GOT3 (cell line): Measurements from ENCODE around the gene NAPB.

Source experiments
- DNase-seq: peaks from one replicate; lab custom pipeline; 2025; ENCODE audit warnings: mixed read lengths; lab: John Stamatoyannopoulos, UW

NAPB gene

GRCh38 chr20:23404196-23404595 is 17.1 kb downstream of the NAPB start:
- DNase-seq: no peak

- no peak for DNase-seq
These were observed 17.5 kb downstream of the NAPB start for GRCh38 chr20:23403751-23404150.

- no peak for DNase-seq
These were observed 20.2 kb downstream of the NAPB start for GRCh38 chr20:23401051-23401450.

GRCh38 chr20:23399568-23400241 is 21.6 kb downstream of the NAPB start:
- DNase-seq: no peak

- DNase-seq: no peak
These were observed 23.3 kb downstream of the NAPB start for GRCh38 chr20:23397961-23398360.

- no peak for DNase-seq
These were observed 24.2 kb downstream of the NAPB start for GRCh38 chr20:23396950-23397627.

GRCh38 chr20:23393996-23394775 is 27.1 kb downstream of the NAPB start:
- no peak for DNase-seq

GRCh38 chr20:23391707-23392310 is 29.5 kb downstream of the NAPB start:
- no peak for DNase-seq

- no peak for DNase-seq
These were observed 31.1 kb downstream of the NAPB start for GRCh38 chr20:23390091-23390774.

GRCh38 chr20:23387118-23387443 is 34.2 kb downstream of the NAPB start:
- no peak for DNase-seq

GRCh38 chr20:23386304-23387117 is 34.8 kb downstream of the NAPB start:
- no peak for DNase-seq

GRCh38 chr20:23381876-23382275 is 39.4 kb downstream of the NAPB start:
- no peak for DNase-seq

- no peak for DNase-seq
These were observed 41.5 kb downstream of the NAPB start for GRCh38 chr20:23379772-23380171.

- no peak for DNase-seq
These were observed 45.5 kb downstream of the NAPB start for GRCh38 chr20:23375827-23376226.

GRCh38 chr20:23374441-23374840 is 46.8 kb downstream of the NAPB start:
- no peak for DNase-seq

- DNase-seq: no peak
These were observed 49.8 kb downstream of the NAPB start for GRCh38 chr20:23371496-23371895.

- no peak for DNase-seq
These were observed 50.4 kb downstream of the NAPB start for GRCh38 chr20:23370873-23371272.

- DNase-seq: no peak
These were observed 51.0 kb downstream of the NAPB start for GRCh38 chr20:23370274-23370673.

- no peak for DNase-seq
These were observed 52.0 kb downstream of the NAPB start for GRCh38 chr20:23369072-23369823.

GRCh38 chr20:23368316-23369071 is 52.8 kb downstream of the NAPB start:
- no peak for DNase-seq
